CD8-positive, alpha-beta memory T cell (primary cell): ENCODE results near the gene ZMIZ1. TPM values are rescaled to one million over a fixed set of nuclear protein-coding genes. Genes with fewer than 3 reads are reported as not detected.
A peak's percentile ranks its signal among the peaks of the same experiment; 100 is the strongest.

Source experiments
- CTCF ChIA-PET: fragments of 350-600 bp; sonication (Branson Sonifier 250); formaldehyde crosslinking; loops from one replicate; lab custom pipeline; 2021; ENCODE audit warnings: antibody characterized with exemption; lab: Charles Lee
- POLR2A ChIA-PET: fragments of 350-600 bp; sonication (Branson Sonifier 250); formaldehyde crosslinking; loops from one replicate; lab custom pipeline; 2021; ENCODE audit warnings: antibody characterized with exemption; lab: Charles Lee
- DNase-seq, 5 donors: peaks; one replicate each; pipeline versions ENCODE4 v3.0.0 to v3.0.0-alpha.2; 2020 to 2022; ENCODE audit warnings: mixed read lengths in 1 of 5
- H3K27ac ChIP-seq: one replicate; pipeline ENCODE4 v1.7.0; 2013; ENCODE audit warnings: low read depth, mild to moderate bottlenecking, low read length, moderate library complexity
- H3K27me3 ChIP-seq: 2 replicates; pipeline ENCODE4 v1.7.0; 2013; ENCODE audit warnings: low read length, mild to moderate bottlenecking; ENCODE audit not compliant: insufficient read depth, poor library complexity, severe bottlenecking
- H3K36me3 ChIP-seq: 2 replicates; pipeline ENCODE4 v1.7.0; 2013; ENCODE audit warnings: mild to moderate bottlenecking, low read length, moderate library complexity; ENCODE audit not compliant: insufficient read depth
- H3K4me1 ChIP-seq: 2 replicates; pipeline ENCODE4 v1.7.0; 2013; ENCODE audit warnings: mild to moderate bottlenecking, low read length, moderate library complexity; ENCODE audit not compliant: insufficient read depth
- H3K4me3 ChIP-seq: 2 replicates; pipeline ENCODE4 v1.7.0; 2013; ENCODE audit warnings: mild to moderate bottlenecking, low read length
- H3K9me3 ChIP-seq: 2 replicates; pipeline ENCODE4 v1.7.0; 2013; ENCODE audit warnings: mild to moderate bottlenecking, low read length
- H3K27ac Mint-ChIP-seq, 8 donors: one replicate each; pipeline ENCODE4 v1.8.0; 2020 to 2021; ENCODE audit warnings: mixed read lengths in 8 of 8, mild to moderate bottlenecking in 6 of 8, inconsistent platforms in 3 of 8, moderate library complexity in 3 of 8
- H3K27me3 Mint-ChIP-seq, 2 donors: one replicate each; pipeline ENCODE4 v1.8.0; 2020 to 2021; ENCODE audit warnings: mixed read lengths in 2 of 2, mild to moderate bottlenecking in 1 of 2, moderate library complexity in 1 of 2
- H3K36me3 Mint-ChIP-seq, 3 donors: one replicate each; pipeline ENCODE4 v1.8.0; 2020 to 2021; ENCODE audit warnings: mixed read lengths in 3 of 3, inconsistent platforms in 1 of 3, mild to moderate bottlenecking in 1 of 3
- H3K4me1 Mint-ChIP-seq, 3 donors: one replicate each; pipeline ENCODE4 v1.8.0; 2020 to 2021; ENCODE audit warnings: mixed read lengths in 3 of 3, inconsistent platforms in 1 of 3, mild to moderate bottlenecking in 1 of 3
- H3K4me3 Mint-ChIP-seq, 7 donors: one replicate each; pipeline ENCODE4 v1.8.0; 2020 to 2021; ENCODE audit warnings: mixed read lengths in 7 of 7, mild to moderate bottlenecking in 6 of 7, moderate library complexity in 4 of 7, inconsistent platforms in 2 of 7
- H3K9me3 Mint-ChIP-seq, 5 donors: one replicate each; pipeline ENCODE4 v1.8.0; 2020 to 2022; ENCODE audit warnings: mixed read lengths in 5 of 5, mild to moderate bottlenecking in 3 of 5, moderate library complexity in 2 of 5, inconsistent platforms in 1 of 5
- polyA plus RNA-seq: library from polyadenylated mRNA; unstranded; fragments of 300-500 nt; fragmentation: Illumina TruSeq; gene quantifications from one replicate; pipeline ENCODE4 v1.2.3, GENCODE V29; 2021
- total RNA-seq, 2 experiments: library from RNA; stranded (reverse); gene quantifications; one replicate each; pipeline ENCODE4 v1.2.3, GENCODE V29; 2021

ZMIZ1 gene
- total and polyA plus RNA-seq, 3 experiments from 2014 or later = 8.0 to 36.3 (median 34.7) TPM

- POLR2A ChIA-PET = no interaction called here
- no peaks in the 10 kb centered on the region for H3K9me3 ChIP-seq
- H3K27me3 ChIP-seq = no peaks in the 10 kb centered on the region
- Mint-ChIP-seq H3K27ac (no peak overlapping the region), H3K4me1 (peaks cover 21 to 45% (median 36%) of the 10 kb centered on the region in 3 donors), H3K4me3 (no peak overlapping the region), H3K36me3 (no peaks in the 10 kb centered on the region), H3K27me3 (no peaks in the 10 kb centered on the region), H3K9me3 (no peaks in the 10 kb centered on the region)
- no peak overlapping the region for H3K27ac ChIP-seq
- H3K4me1 ChIP-seq = no peaks in the 10 kb centered on the region
- no peak overlapping the region for H3K4me3 ChIP-seq
- CTCF ChIA-PET = interaction anchor here (1.4 kb wide), 1 partner anchor 9 kb away, joined by 4 read pairs; no protein-coding TSS in a partner anchor
- no peak for DNase-seq
- H3K36me3 ChIP-seq = no peaks in the 10 kb centered on the region
Measured at GRCh38 chr10:79256264-79256806, 187.6 kb downstream of the ZMIZ1 start.

GRCh38 chr10:79258894-79259293 is 190.1 kb downstream of the ZMIZ1 start:
- H3K9me3 ChIP-seq = no peaks in the 10 kb centered on the region
- Mint-ChIP-seq H3K4me3 (no peak overlapping the region), H3K4me1 (peaks cover 18 to 45% (median 25%) of the 10 kb centered on the region in 3 donors), H3K27me3 (no peaks in the 10 kb centered on the region), H3K27ac (peak overlapping the region in 3 of 8 donors; percentile 56 to 74 (median 65)), H3K9me3 (no peaks in the 10 kb centered on the region), H3K36me3 (no peaks in the 10 kb centered on the region)
- ChIA-PET CTCF (interaction anchor here (1.1 to 2.3 kb wide), 3 partner anchors 9 to 63 kb away, joined by 3 to 6 read pairs (median 3); no protein-coding TSS in a partner anchor), POLR2A (no interaction called here)
- H3K27ac ChIP-seq = no peak overlapping the region
- no peaks in the 10 kb centered on the region for H3K27me3 ChIP-seq
- no peaks in the 10 kb centered on the region for H3K36me3 ChIP-seq
- no peaks in the 10 kb centered on the region for H3K4me1 ChIP-seq
- H3K4me3 ChIP-seq = no peak overlapping the region
- DNase-seq = no peak

DNA sequence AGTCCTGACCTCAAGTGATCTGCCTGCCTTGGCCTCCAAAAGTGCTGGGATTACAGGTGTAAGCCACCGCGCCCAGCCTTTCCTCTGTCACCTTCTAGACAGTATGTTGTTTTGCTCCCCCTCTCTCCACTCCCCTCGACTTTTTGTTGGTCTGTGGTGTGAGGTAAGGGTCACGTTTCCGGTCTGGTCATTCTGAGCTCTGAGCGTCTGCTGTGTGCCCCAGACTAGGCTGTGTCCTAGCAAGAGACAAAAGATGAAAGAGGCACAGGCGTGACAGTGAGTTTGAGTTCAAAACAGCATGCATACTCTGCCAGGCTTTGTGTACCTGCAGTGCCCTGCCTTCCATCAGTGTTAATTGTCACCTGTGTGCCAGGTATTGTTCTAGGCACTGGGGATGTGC is 191.1 kb downstream of the ZMIZ1 start:
- CTCF ChIA-PET = interaction anchor here (1.6 kb wide), 1 partner anchor 8 kb away, joined by 3 read pairs; no protein-coding TSS in a partner anchor
- Mint-ChIP-seq H3K4me3 (peak overlapping the region in 2 of 7 donors; percentile 16 to 44), H3K36me3 (no peaks in the 10 kb centered on the region), H3K27ac (peak overlapping the region in 7 of 8 donors; percentile 3 to 79 (median 56)), H3K9me3 (no peaks in the 10 kb centered on the region), H3K27me3 (no peaks in the 10 kb centered on the region), H3K4me1 (peaks cover 21 to 54% (median 24%) of the 10 kb centered on the region in 3 donors)
- no peak for DNase-seq
- Histone ChIP-seq H3K9me3 (no peaks in the 10 kb centered on the region), H3K4me3 (no peak overlapping the region), H3K27ac (no peak overlapping the region), H3K36me3 (no peaks in the 10 kb centered on the region), H3K27me3 (no peaks in the 10 kb centered on the region), H3K4me1 (no peaks in the 10 kb centered on the region)
- POLR2A ChIA-PET = no interaction called here

DNA sequence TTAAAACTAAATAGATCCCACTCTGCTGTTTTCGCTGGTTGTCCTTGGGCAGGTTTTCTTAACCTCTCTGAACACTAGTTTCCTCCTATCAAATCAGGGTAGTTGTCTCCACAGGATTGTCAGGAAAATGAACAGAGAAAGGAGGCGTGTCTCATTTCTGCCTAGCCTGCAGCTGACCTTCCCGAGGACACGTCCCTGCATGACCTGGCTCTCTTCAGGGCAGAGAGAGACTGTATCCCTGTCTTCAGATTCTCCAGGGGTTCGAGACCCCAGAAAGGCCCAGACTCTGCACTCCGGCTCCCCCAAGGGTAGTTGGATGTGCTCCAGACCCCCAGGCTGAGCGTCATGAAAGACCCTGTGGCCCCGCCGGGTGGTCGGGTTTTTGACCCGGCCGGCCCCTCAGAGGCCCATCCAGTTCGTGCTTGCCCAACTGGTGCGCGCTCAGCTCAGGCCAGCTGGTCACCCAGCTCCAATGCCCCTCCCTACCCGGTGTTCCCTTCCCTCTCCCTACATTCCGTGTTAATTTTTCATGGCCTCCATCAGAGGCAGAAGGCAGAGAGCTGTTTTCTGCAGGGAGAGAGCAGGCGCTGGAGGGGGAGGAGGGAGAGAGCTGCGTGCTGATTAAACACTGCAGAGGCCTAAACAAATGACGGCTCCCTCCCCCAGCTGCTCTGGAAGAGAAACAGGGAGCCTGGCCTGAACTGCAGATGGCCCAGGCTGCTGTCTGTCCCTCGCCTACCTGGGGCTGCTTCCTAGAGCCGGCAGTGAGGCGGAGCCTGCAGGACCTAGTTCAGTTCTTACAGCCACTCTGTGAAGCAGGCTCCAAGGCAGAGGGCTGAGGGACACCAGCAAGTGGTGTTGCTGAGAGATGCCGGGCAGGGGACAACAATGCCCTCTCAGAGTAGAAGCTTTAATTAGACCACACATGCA is 192.3 kb downstream of the ZMIZ1 start:
- H3K9me3 ChIP-seq = no peaks in the 10 kb centered on the region
- H3K36me3 Mint-ChIP-seq = no peaks in the 10 kb centered on the region
- ChIA-PET POLR2A (no interaction called here), CTCF (no interaction called here)
- H3K27me3 ChIP-seq = no peaks in the 10 kb centered on the region
- no peak for DNase-seq
- H3K9me3 Mint-ChIP-seq = no peaks in the 10 kb centered on the region
- peak overlapping the region in 5 of 8 donors; percentile 42 to 84 (median 58) for H3K27ac Mint-ChIP-seq
- no peak overlapping the region for H3K4me3 ChIP-seq
- H3K27me3 Mint-ChIP-seq = no peaks in the 10 kb centered on the region
- H3K36me3 ChIP-seq = no peaks in the 10 kb centered on the region
- no peak overlapping the region for H3K4me3 Mint-ChIP-seq
- no peak overlapping the region for H3K27ac ChIP-seq
- peaks cover 3% of the 10 kb centered on the region for H3K4me1 ChIP-seq
- peaks cover 26 to 61% (median 27%) of the 10 kb centered on the region in 3 donors for H3K4me1 Mint-ChIP-seq

- no peaks in the 10 kb centered on the region for H3K9me3 ChIP-seq
- POLR2A ChIA-PET = interaction anchor here (0.5 kb wide), 1 partner anchor 1211 kb away, joined by 3 read pairs; no protein-coding TSS in a partner anchor
- H3K36me3 Mint-ChIP-seq = no peaks in the 10 kb centered on the region
- no peak overlapping the region for H3K27ac ChIP-seq
- no peak overlapping the region for H3K4me3 Mint-ChIP-seq
- no peaks in the 10 kb centered on the region for H3K9me3 Mint-ChIP-seq
- no peaks in the 10 kb centered on the region for H3K36me3 ChIP-seq
- DNase-seq = no peak
- H3K4me3 ChIP-seq = no peak overlapping the region
- H3K4me1 ChIP-seq = peaks cover 14% of the 10 kb centered on the region
- no peaks in the 10 kb centered on the region for H3K27me3 ChIP-seq
- no peaks in the 10 kb centered on the region for H3K27me3 Mint-ChIP-seq
- CTCF ChIA-PET = no interaction called here
- H3K27ac Mint-ChIP-seq = peak overlapping the region in 3 of 8 donors; percentile 63 to 88 (median 84)
- H3K4me1 Mint-ChIP-seq = peaks cover 37 to 66% (median 38%) of the 10 kb centered on the region in 3 donors
Measured at GRCh38 chr10:79262131-79262530, 193.4 kb downstream of the ZMIZ1 start.

DNA sequence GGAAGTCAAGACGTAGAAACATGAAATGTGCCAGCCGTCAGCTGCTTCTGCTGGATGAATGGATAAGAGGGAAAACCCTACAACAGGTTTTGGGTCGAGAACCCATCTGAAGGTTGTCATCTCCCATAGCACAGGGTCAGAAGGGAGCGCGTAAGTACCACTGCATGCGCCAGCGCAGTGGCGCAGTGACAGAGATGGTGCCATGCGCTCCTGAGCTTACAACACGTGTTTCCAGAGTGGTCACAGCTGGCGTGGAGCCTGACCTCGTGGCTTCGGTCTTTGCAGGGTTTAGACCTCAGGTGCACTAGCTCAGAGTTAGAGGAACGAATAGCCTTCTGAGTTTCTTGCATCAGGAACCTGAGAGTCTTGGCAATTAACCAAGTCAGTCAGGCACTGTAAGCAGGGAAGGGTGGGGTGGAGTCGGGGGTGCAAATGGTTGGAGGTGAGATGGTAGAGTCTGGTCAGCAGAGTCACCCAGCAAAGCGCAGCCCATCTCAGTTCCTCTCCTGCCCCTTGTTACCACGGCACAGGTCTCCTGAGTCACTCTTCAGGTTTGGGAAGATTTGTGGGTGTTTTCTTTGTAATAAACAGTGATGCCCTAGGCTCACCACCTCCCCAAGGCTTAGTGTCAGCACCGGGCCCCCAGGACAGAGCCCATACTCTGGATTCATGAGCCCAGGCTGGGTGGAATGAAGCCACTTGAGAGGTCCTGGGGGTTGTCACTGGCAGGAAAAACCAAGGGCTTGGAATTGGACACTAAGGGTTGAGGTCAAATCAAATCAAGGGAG is 194.4 kb downstream of the ZMIZ1 start:
- H3K36me3 Mint-ChIP-seq = no peaks in the 10 kb centered on the region
- H3K4me1 ChIP-seq = peaks cover 18% of the 10 kb centered on the region
- peak overlapping the region in 4 of 8 donors; percentile 33 to 74 (median 65) for H3K27ac Mint-ChIP-seq
- H3K9me3 Mint-ChIP-seq = no peaks in the 10 kb centered on the region
- no peak overlapping the region for H3K4me3 ChIP-seq
- H3K4me1 Mint-ChIP-seq = peaks cover 37 to 69% (median 42%) of the 10 kb centered on the region in 3 donors
- H3K27me3 ChIP-seq = no peaks in the 10 kb centered on the region
- H3K9me3 ChIP-seq = no peaks in the 10 kb centered on the region
- H3K27ac ChIP-seq = no peak overlapping the region
- no peak for DNase-seq
- ChIA-PET CTCF (no interaction called here), POLR2A (no interaction called here)
- no peak overlapping the region for H3K4me3 Mint-ChIP-seq
- no peaks in the 10 kb centered on the region for H3K36me3 ChIP-seq
- no peaks in the 10 kb centered on the region for H3K27me3 Mint-ChIP-seq

DNA sequence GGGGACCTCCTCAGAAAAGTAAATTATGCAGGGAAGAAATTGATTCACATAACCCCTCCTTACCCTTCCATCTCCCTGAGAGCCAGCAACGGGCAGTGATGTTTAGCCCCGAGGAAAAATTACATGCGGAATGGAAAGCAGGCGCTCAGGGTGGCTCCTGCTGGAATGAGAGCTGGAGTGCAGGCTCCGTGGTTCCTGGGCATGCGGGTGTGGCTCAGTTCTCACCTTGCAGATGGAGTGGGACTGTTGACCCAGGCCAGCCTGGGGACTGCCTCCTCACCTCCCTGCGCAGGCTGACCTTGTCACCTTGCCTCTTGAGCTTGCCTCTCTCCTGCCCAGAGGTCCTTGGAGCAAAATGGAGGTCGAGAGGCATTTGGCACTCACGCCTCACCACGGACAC is 195.2 kb downstream of the ZMIZ1 start:
- H3K27me3 Mint-ChIP-seq = no peaks in the 10 kb centered on the region
- Histone ChIP-seq H3K4me3 (no peak overlapping the region), H3K9me3 (no peaks in the 10 kb centered on the region), H3K27me3 (no peaks in the 10 kb centered on the region), H3K36me3 (no peaks in the 10 kb centered on the region), H3K4me1 (peaks cover 24% of the 10 kb centered on the region), H3K27ac (no peak overlapping the region)
- ChIA-PET CTCF (no interaction called here), POLR2A (no interaction called here)
- H3K4me1 Mint-ChIP-seq = peaks cover 43 to 68% (median 45%) of the 10 kb centered on the region in 3 donors
- H3K36me3 Mint-ChIP-seq = peaks cover 0 to 4% (median 0%) of the 10 kb centered on the region in 3 donors
- peak overlapping the region in 4 of 8 donors; percentile 12 to 74 (median 29) for H3K27ac Mint-ChIP-seq
- H3K9me3 Mint-ChIP-seq = no peaks in the 10 kb centered on the region
- no peak for DNase-seq
- H3K4me3 Mint-ChIP-seq = no peak overlapping the region
